HL-60 (cell line): ENCODE measurements around the gene CAMK2B.

ENCODE experiments used
- CTCF ChIP-seq: IDR thresholded peaks from one replicate; pipeline ENCODE4 v1.5.1; 2011; ENCODE audit warnings: low read length, control low read depth, inconsistent platforms; ENCODE audit not compliant: insufficient read depth
- POLR2AphosphoS5 ChIP-seq: IDR thresholded peaks from 2 replicates; pipeline ENCODE4 v1.6.1; 2012; ENCODE audit warnings: low read depth
- SPI1 ChIP-seq: IDR thresholded peaks from 2 replicates; pipeline ENCODE4 v1.6.1; 2012; ENCODE audit warnings: low read depth, mild to moderate bottlenecking, borderline replicate concordance

- TF ChIP-seq SPI1 (no peak), POLR2AphosphoS5 (no peak), CTCF (no peak)
Observed at GRCh38 chr7:44347546-44348114, 22.2 kb upstream of the CAMK2B start.
